K562 (cell line): ENCODE results near the gene CCR7. TPM values are rescaled to one million over a fixed set of nuclear protein-coding genes. Genes with fewer than 3 reads are reported as not detected.

Experiments
- DDX20 ChIP-seq: fragments of 450-650 bp; IDR thresholded peaks from 2 replicates; pipeline ENCODE4 v1.6.1; 2016; ENCODE audit warnings: missing genetic modification characterization, low read depth, mild to moderate bottlenecking, missing compliant biosample characterization, moderate library complexity
- GATAD2B ChIP-seq: fragments of 450-650 bp; IDR thresholded peaks from 2 replicates; pipeline ENCODE4 v1.6.1; 2017; ENCODE audit warnings: mild to moderate bottlenecking, borderline replicate concordance
- GTF2A2 ChIP-seq: IDR thresholded peaks from 2 replicates; pipeline ENCODE4 v1.6.1; 2016; ENCODE audit warnings: mild to moderate bottlenecking, missing genetic modification characterization, missing compliant biosample characterization
- HMGN3 ChIP-seq: IDR thresholded peaks from 2 replicates; pipeline ENCODE4 v1.6.1; 2011; ENCODE audit warnings: borderline replicate concordance, low read depth, mild to moderate bottlenecking, mixed read lengths, low read length; ENCODE audit not compliant: insufficient read length; ENCODE audit errors: extremely low read depth
- KLF1 ChIP-seq: fragments of 450-650 bp; IDR thresholded peaks from 2 replicates; pipeline ENCODE4 v1.6.1; 2016; ENCODE audit warnings: missing genetic modification characterization, missing compliant biosample characterization
- KLF16 ChIP-seq: IDR thresholded peaks from 2 replicates; pipeline ENCODE4 v1.6.1; 2016; ENCODE audit warnings: antibody characterized with exemption
- MLLT1 ChIP-seq, 2 experiments: fragments of 450-650 bp; IDR thresholded peaks; 2 replicates each; pipeline ENCODE4 v1.6.1; 2016
- PCBP2 ChIP-seq: fragments of 200-400 bp; formaldehyde crosslinking; IDR thresholded peaks from 2 replicates; pipeline ENCODE4 v1.6.1; 2018; ENCODE audit warnings: low read length, low read depth, mild to moderate bottlenecking, moderate library complexity; ENCODE audit not compliant: poor library complexity, severe bottlenecking
- RBM14 ChIP-seq: fragments of 200-400 bp; formaldehyde crosslinking; IDR thresholded peaks from 2 replicates; pipeline ENCODE4 v1.6.1; 2018; ENCODE audit warnings: low read depth, mild to moderate bottlenecking, low read length, moderate library complexity, borderline replicate concordance; ENCODE audit not compliant: insufficient read depth
- SIX5 ChIP-seq, 2 experiments: IDR thresholded peaks; 2 replicates each; pipeline ENCODE4 v1.6.1; 2011; ENCODE audit warnings: low read length in 2 of 2, borderline replicate concordance in 1 of 2, low read depth in 1 of 2, mild to moderate bottlenecking in 1 of 2, moderate library complexity in 1 of 2; ENCODE audit not compliant: insufficient read depth in 1 of 2
- STAG1 ChIP-seq: sonication (generic); formaldehyde crosslinking; IDR thresholded peaks from 2 replicates; pipeline ENCODE4 v1.5.0; 2020; ENCODE audit warnings: missing genetic modification reagents, borderline replicate concordance
- USF1 ChIP-seq: sonication (generic); formaldehyde crosslinking; IDR thresholded peaks from 2 replicates; pipeline ENCODE4 v1.9.0; 2022; ENCODE audit warnings: mild to moderate bottlenecking, missing genetic modification reagents
- ZBTB1 ChIP-seq: sonication (generic); formaldehyde crosslinking; IDR thresholded peaks from 2 replicates; pipeline ENCODE4 v1.8.1; 2023; ENCODE audit warnings: missing genetic modification reagents, low read depth, mild to moderate bottlenecking, borderline replicate concordance
- ZNF146 ChIP-seq: IDR thresholded peaks from one replicate; pipeline ENCODE4 v1.6.1; 2018; ENCODE audit warnings: missing compliant biosample characterization; ENCODE audit not compliant: unreplicated experiment
- ZNF165 ChIP-seq: fragments of 250-450 bp; sonication (Bioruptor Pico); IDR thresholded peaks from 2 replicates; pipeline ENCODE4 v1.4.0; 2020; ENCODE audit warnings: borderline replicate concordance
- ZNF511 ChIP-seq: sonication (generic); formaldehyde crosslinking; IDR thresholded peaks from 2 replicates; pipeline ENCODE4 v1.8.0; 2022; ENCODE audit warnings: mild to moderate bottlenecking, missing genetic modification reagents
- polyA plus RNA-seq, 8 experiments: library from polyadenylated mRNA; depleted of rRNA in 4 of 8; stranded (reverse) in 5 of 8; unstranded in 3 of 8; fragments of >200 nt; fragmentation: Nextera tagmentation in 2 of 8; fragmentation: Illumina TruSeq in 1 of 8; extraction: Ambion mirVana in 2 of 8; extraction: Trizol in 1 of 8; gene quantifications; 2 replicates each; pipeline versions ENCODE4 v1.2.1 to v1.2.3, GENCODE V29; 2011 to 2014; ENCODE audit warnings: inconsistent platforms in 1 of 8, missing spikeins in 1 of 8
- total RNA-seq, 7 experiments: library from RNA; depleted of rRNA in 6 of 7; stranded (reverse); fragments of >200 nt in 6 of 7; fragmentation: Illumina TruSeq in 2 of 7; extraction: Trizol in 2 of 7; gene quantifications; 2 replicates each; pipeline versions ENCODE4 v1.2.1 to v1.2.3, GENCODE V29; 2011 to 2021; ENCODE audit warnings: low replicate concordance in 1 of 7

The CCR7 gene
- total and polyA plus RNA-seq, 9 of the 15 experiments (the other 6 are each of a cell fraction or from before 2014, with no cell fraction given): 0.14 to 1.4 (median 0.56) TPM

- TF ChIP-seq PCBP2 (no peak), HMGN3 (no peak), RBM14 (no peak), ZBTB1 (CRISPR knock-in tag) (no peak), GATAD2B (peak; percentile 19; the same call in 1 of the 2 replicates), ZNF146 (CRISPR knock-in tag) (no peak), STAG1 (no peak; the same call in none of the 2 replicates), ZNF165 (CRISPR knock-in tag) (no peak), GTF2A2 (no peak), KLF16 (peak; percentile 49; the same call in 1 of the 2 replicates), MLLT1 (IDR thresholded peaks at IDR 0.05) (no peak), DDX20 (no peak), SIX5 (IDR thresholded peaks at IDR 0.05; ENCODE audit: borderline replicate concordance in 1 of 2, insufficient read depth in 1 of 2, low read depth in 1 of 2, low read length in 2 of 2) (no peak), KLF1 (tag) (no peak), USF1 (no peak), ZNF511 (CRISPR knock-in tag) (no peak; the same call in 1 of the 2 replicates)
Measured at GRCh38 chr17:40559954-40560591, 5.2 kb downstream of the CCR7 start (continued).
